T-helper 2 cell treated with Interferon-gamma antibody and Interleukin-4, amounts not matched to agents 100 ng/mL and 5 ng/mL, for 36 hours (primary cell): ENCODE data around the gene ATP6V0B. TPM values are rescaled to one million over a fixed set of nuclear protein-coding genes. Genes with fewer than 3 reads are reported as not detected.

Experiments used
- intact Hi-C: fragments of 100-400 bp; cut with micrococcal nuclease; formaldehyde crosslinking; loops from one replicate; pipeline ENCODE4 v1.15.1; 2023
- total RNA-seq: library from RNA; stranded (reverse); gene quantifications from 2 replicates; pipeline ENCODE4 v1.2.3, GENCODE V29; 2022

Gene ATP6V0B
- total RNA-seq, 1 donor from 2014 or later: 137 TPM

- intact Hi-C loops: loop anchor here (1.0 to 10.0 kb wide), 6 partner anchors 24 to 729 kb away; partner anchors contain the start of genes ARMH1, ATP6V0B, KDM4A and SLC6A9
These were observed 29.0 kb upstream of the ATP6V0B start for GRCh38 chr1:43945674-43946235.

GRCh38 chr1:43946236-43947060 lies 28.3 kb upstream of the ATP6V0B start, which contains the start of gene IPO13:
Gene IPO13 (plus strand): TSS chr1:43946950. CDS start chr1:43947601, 651 bp downstream.
- intact Hi-C loops: loop anchor here (1.0 to 10.0 kb wide), 7 partner anchors 23 to 728 kb away; partner anchors contain the start of genes ARMH1, ATP6V0B, CCDC24 and KDM4A

GRCh38 chr1:43947061-43947873 lies 27.5 kb upstream of the ATP6V0B start:
- intact Hi-C loops: loop anchor here (1.0 to 10.0 kb wide), 3 partner anchors 44 to 292 kb away; partner anchors contain the start of genes CCDC24, KDM4A and SLC6A9

GRCh38 chr1:43947874-43948437 lies 26.8 kb upstream of the ATP6V0B start:
- intact Hi-C loops: loop anchor here (1.0 to 10.0 kb wide), 3 partner anchors 43 to 293 kb away; partner anchors contain the start of genes CCDC24, KDM4A and SLC6A9

- intact Hi-C loops: loop anchor here (10.0 kb wide), 2 partner anchors 85 to 295 kb away; partner anchors contain the start of genes KDM4A and SLC6A9
These were observed 25.1 kb upstream of the ATP6V0B start for GRCh38 chr1:43949678-43950077.

- intact Hi-C loops: no loop called here
These were observed 23.5 kb upstream of the ATP6V0B start for GRCh38 chr1:43951021-43951985.

GRCh38 chr1:43952731-43953346 lies 21.9 kb upstream of the ATP6V0B start:
- intact Hi-C loops: no loop called here

GRCh38 chr1:43953361-43953760 lies 21.4 kb upstream of the ATP6V0B start:
- intact Hi-C loops: no loop called here

- intact Hi-C loops: no loop called here
These were observed 20.7 kb upstream of the ATP6V0B start for GRCh38 chr1:43954036-43954435.

GRCh38 chr1:43956234-43956633 lies 18.5 kb upstream of the ATP6V0B start:
- intact Hi-C loops: no loop called here

- intact Hi-C loops: no loop called here
These were observed 17.2 kb upstream of the ATP6V0B start for GRCh38 chr1:43957407-43958040.

- intact Hi-C loops: no loop called here
These were observed 16.2 kb upstream of the ATP6V0B start for GRCh38 chr1:43958351-43959255.

- intact Hi-C loops: no loop called here
These were observed 14.0 kb upstream of the ATP6V0B start for GRCh38 chr1:43960798-43961197.

- intact Hi-C loops: no loop called here
These were observed 13.1 kb upstream of the ATP6V0B start for GRCh38 chr1:43961692-43962091.

- intact Hi-C loops: no loop called here
These were observed 12.4 kb upstream of the ATP6V0B start for GRCh38 chr1:43962324-43962723.

GRCh38 chr1:43963006-43963405 lies 11.8 kb upstream of the ATP6V0B start:
- intact Hi-C loops: no loop called here

- intact Hi-C loops: no loop called here
These were observed 10.9 kb upstream of the ATP6V0B start for GRCh38 chr1:43963890-43964289.

- intact Hi-C loops: no loop called here
These were observed 9.4 kb upstream of the ATP6V0B start for GRCh38 chr1:43965316-43965715.
